IPS-11a (cell line): ENCODE data around the gene PTPDC1.
"Not testable (repeated sequence)": the region's sequence is repeated elsewhere in the genome, so short reads cannot be mapped to it uniquely, and the experiment has no call there.

Experiments
- H3K4me3 ChIP-seq: one replicate; pipeline ENCODE4 v1.5.1; 2013; ENCODE audit warnings: low read depth, low read length, control low read depth

Gene PTPDC1

GRCh38 chr9:94094219-94095145, 10.2 kb downstream of the PTPDC1 start:
- H3K4me3 ChIP-seq, result not testable (repeated sequence)

- no peak overlapping the region for H3K4me3 ChIP-seq
Observed at GRCh38 chr9:94096819-94097577, 12.7 kb downstream of the PTPDC1 start.

DNA sequence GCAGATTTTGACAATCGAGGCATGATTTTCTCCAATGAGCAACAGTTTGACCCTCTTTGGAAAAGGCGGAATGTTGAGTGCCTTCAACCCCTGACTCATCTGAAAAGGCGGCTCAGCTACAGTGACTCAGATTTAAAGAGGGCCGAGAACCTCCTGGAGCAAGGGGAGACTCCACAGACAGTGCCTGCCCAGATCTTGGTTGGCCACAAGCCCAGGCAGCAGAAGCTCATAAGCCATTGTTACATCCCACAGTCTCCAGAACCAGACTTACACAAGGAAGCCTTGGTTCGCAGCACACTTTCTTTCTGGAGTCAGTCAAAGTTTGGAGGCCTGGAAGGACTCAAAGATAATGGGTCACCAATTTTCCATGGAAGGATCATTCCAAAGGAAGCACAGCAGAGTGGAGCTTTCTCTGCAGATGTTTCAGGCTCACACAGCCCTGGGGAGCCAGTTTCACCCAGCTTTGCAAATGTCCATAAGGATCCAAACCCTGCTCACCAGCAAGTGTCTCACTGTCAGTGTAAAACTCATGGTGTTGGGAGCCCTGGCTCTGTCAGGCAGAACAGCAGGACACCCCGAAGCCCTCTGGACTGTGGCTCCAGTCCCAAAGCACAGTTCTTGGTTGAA, 13.6 kb downstream of the PTPDC1 start:
- H3K4me3 ChIP-seq, result no peak overlapping the region

- H3K4me3 ChIP-seq, result no peak overlapping the region
Observed at GRCh38 chr9:94100152-94100879, 16.1 kb downstream of the PTPDC1 start.

- no peak overlapping the region for H3K4me3 ChIP-seq
Observed at GRCh38 chr9:94101162-94101853, 17.0 kb downstream of the PTPDC1 start.

- no peak overlapping the region for H3K4me3 ChIP-seq
Observed at GRCh38 chr9:94108584-94108983, 24.3 kb downstream of the PTPDC1 start.

DNA sequence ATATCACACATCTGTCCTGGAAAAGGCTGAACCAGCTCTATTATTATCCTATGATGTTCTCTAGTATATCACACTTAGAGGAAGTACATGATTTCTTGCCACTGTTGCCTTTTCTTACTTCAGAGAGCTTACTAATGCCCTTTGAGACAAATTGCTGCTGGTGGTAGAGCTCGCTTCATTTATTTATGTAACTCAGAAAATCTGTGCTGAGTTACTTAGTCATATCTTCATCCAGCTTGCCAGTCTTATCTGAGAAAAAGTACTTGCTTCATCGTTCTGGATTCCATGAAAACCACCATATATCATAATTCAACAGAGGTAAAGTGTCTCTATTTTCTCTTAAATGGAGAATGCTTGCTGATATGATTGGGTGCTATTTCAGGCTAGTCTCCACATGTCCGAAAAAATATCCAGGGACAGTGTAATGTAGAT, 26.6 kb downstream of the PTPDC1 start:
- H3K4me3 ChIP-seq, result no peak overlapping the region

DNA sequence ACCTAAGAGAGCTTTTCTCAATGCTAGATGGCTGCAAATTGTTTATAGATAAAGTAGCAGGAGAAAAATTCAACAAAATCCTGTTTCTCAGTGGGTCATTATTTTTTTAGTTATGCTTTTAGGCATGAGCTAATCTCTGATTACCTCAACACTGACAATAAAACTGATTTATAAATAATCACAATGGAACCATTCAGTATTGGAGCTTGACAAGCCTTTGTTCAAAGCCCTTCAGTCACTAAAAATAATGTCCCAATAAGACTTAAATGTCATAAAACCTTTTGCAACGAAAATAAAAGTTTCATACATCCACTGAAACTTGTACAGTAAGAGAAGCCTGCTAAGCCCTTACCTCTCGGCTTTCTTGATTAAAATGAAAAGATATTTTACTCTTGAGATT, 27.2 kb downstream of the PTPDC1 start:
- H3K4me3 ChIP-seq, result no peak overlapping the region

- no peak overlapping the region for H3K4me3 ChIP-seq
Observed at GRCh38 chr9:94112716-94113465, 28.6 kb downstream of the PTPDC1 start.

- H3K4me3 ChIP-seq, result not testable (repeated sequence)
Observed at GRCh38 chr9:94120088-94120487, 35.8 kb downstream of the PTPDC1 start.

DNA sequence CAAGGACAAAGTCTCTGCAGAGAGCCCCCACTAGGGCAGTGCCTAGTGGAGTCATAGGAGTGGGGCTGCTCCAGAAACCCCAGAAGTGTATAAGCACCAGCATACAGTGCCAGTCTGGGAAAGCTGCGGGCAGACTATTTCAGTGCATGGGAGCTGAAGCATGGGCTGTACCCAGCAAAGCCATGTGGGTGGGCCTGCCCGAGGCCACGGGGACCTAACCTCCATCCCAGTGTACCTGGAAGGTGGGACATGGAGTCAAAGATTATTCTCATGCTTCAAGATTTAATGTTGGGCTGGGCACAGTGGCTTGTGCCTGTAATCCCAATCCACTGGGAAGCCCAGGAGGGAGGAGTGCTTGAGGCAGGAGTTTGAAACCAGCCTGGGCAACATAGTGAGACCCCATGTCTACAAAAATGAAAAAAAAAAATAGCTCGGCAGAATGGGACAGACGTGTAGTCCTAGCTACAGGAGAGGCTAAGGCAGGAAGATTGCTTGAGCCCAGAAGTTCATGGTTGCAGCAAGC, 36.7 kb downstream of the PTPDC1 start:
- H3K4me3 ChIP-seq, result no peak overlapping the region

DNA sequence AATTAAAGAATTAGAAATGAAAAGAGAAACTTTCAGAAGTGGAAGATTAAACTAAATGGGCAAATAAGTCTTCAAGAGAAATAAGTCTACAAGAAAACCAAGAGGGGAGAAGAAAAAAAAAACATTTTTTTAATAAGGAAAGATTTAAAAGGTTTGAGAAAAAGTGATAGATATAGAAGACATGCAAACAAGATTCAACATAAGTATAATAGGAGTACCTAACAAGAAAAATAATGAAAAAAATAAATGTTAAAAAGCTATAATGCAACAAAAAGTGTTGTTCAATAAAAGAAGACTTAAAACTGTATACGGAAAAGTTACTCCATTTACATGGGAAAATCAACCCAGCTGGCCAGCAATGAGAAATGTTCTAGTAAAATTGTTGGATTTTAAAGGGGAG, 42.6 kb downstream of the PTPDC1 start:
- H3K4me3 ChIP-seq, result no peak overlapping the region

DNA sequence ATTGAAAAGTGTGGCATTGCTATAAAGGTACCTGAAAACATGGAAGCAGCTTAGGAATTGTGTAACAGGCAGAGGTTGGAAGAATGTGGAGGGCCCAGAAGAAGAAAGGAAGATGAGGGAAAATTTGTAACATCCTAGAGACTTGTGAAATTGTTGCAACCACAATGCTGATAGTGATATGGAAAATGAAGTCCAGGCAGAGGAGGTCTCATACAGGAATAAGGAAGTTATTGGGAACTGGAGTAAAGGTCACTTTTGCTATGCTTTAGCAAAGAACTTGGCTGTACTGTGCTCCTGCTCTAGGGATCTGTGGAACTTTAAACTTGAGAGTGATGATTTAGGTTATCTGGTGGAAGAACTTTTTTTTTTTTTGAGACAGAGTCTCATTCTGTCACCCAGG, 43.5 kb downstream of the PTPDC1 start:
- H3K4me3 ChIP-seq, result no peak overlapping the region

DNA sequence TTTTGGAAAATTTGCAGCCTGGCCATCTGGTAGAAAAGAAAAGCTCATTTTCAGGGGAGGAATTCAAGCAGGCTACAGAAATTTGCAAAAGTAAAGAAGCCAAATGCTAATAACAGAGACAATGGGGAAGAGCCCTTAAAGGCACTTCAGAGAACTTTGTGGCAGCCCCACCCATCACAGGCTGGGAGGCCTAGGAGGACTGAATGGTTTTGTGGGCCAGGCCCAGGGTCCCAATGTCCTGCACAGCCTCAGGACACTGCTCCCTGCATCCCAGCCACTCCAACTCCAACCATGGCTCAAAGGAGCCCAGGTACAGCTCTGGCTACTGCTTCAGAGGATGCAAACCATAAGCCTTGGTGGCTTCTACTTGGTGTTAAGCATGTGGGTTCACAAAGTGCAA, 44.3 kb downstream of the PTPDC1 start:
- no peak overlapping the region for H3K4me3 ChIP-seq

- no peak overlapping the region for H3K4me3 ChIP-seq
Observed at GRCh38 chr9:94134629-94135028, 50.4 kb downstream of the PTPDC1 start.

- H3K4me3 ChIP-seq, result no peak overlapping the region
Observed at GRCh38 chr9:94135222-94135621, 51.0 kb downstream of the PTPDC1 start.

DNA sequence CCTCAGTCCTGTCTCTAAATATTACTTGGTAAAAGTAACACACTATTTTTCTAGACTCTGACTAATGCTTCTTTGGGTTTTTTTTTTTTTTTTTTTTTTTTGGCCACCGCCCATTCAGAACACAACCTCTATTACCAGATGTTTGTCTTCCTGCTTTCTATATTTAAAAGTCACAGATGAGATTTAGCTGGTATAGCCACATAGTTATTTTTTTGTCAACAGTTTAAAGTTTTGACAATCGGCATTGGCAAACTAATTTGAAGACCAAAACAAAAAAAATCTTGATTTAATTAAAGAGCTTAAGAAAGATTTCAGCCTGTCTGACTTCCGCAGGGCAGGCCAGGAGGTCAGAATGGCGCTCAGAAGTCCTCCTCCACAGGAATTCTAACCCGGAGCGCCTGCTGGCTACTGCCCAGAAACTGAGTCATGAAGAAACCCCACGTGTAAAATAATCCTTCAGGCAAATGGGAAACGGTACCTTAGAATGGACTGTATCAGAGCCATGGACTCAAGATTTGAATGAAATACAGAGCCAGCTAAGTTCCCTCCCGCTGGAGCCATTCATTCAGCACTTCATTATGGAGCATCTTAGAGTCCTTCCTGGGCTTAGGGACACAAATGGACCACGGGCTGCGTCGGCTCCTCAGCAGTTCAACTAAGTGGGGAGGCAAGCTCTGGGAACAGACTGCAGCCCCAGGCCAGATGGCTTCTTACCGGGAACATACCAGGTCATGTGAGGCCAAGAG, 55.6 kb downstream of the PTPDC1 start:
- H3K4me3 ChIP-seq, result no peak overlapping the region

DNA sequence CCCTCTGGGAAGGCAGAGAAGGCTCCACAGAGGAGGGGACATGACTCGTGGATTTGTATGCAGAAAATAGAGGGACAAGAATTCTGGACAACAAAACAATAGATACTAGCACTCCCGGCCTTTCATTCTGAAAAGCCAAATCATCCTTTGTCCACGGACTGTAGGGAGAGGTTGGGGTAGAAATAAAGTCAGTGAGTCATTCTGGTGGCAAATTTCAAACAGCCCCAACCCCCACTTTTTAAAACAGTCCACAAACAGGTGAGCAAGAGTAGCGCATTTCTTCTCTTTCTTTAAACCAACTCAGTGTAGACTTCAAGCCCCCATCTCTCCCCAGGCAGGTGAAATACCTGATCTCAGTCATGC, 56.1 kb downstream of the PTPDC1 start:
- no peak overlapping the region for H3K4me3 ChIP-seq
